CD14-positive monocyte (primary cell): ENCODE measurements around the gene CHI3L1. TPM values are rescaled to one million over a fixed set of nuclear protein-coding genes. Genes with fewer than 3 reads are reported as not detected.

Experiments used
- DNase-seq, 3 donors: peaks; one replicate each; pipeline ENCODE4 v3.0.0-alpha.2; 2011 to 2022
- H2AFZ ChIP-seq: 2 replicates; pipeline ENCODE4 v1.6.0; 2012; ENCODE audit warnings: mild to moderate bottlenecking, low read depth, low read length, inconsistent platforms; ENCODE audit not compliant: insufficient read depth, poor library complexity, severe bottlenecking
- H3K27ac ChIP-seq, 2 donors: 1 replicate in 1 of 2; 2 replicates in 1 of 2; pipeline ENCODE4 v1.5.1; 2012 to 2013; ENCODE audit warnings: low read length in 2 of 2, control low read depth in 1 of 2, inconsistent platforms in 1 of 2, low read depth in 1 of 2, mild to moderate bottlenecking in 1 of 2
- H3K27me3 ChIP-seq, 2 donors: one replicate each; pipeline versions ENCODE4 v1.6.0 to v1.6.1; 2011 to 2013; ENCODE audit warnings: low read length in 2 of 2; ENCODE audit not compliant: control insufficient read depth in 2 of 2, insufficient read depth in 2 of 2
- H3K36me3 ChIP-seq, 2 donors: replicated peaks in 1 of 2; 1 replicate in 1 of 2; 2 replicates in 1 of 2; pipeline versions ENCODE4 v1.5.1 to v1.6.1; 2012 to 2013; ENCODE audit warnings: low read length in 2 of 2, control low read depth in 1 of 2, inconsistent platforms in 1 of 2, mild to moderate bottlenecking in 1 of 2; ENCODE audit not compliant: insufficient read depth in 2 of 2, control insufficient read depth in 1 of 2
- H3K4me1 ChIP-seq, 2 donors: 1 replicate in 1 of 2; 2 replicates in 1 of 2; pipeline versions ENCODE4 v1.5.1 to v1.6.1; 2012 to 2013; ENCODE audit warnings: low read length in 2 of 2, control low read depth in 1 of 2, inconsistent platforms in 1 of 2, mild to moderate bottlenecking in 1 of 2, moderate library complexity in 1 of 2; ENCODE audit not compliant: insufficient read depth in 2 of 2, control insufficient read depth in 1 of 2
- H3K4me2 ChIP-seq: replicated peaks from 2 replicates; pipeline ENCODE3; 2012; ENCODE audit warnings: low read length, moderate library complexity, mild to moderate bottlenecking; ENCODE audit not compliant: poor library complexity, severe bottlenecking; ENCODE audit errors: extremely low read depth
- H3K4me3 ChIP-seq, 3 experiments: fragments of 200-600 bp in 1 of 3; sonication (generic) in 1 of 3; replicated peaks in 1 of 3; 1 replicate in 2 of 3; 2 replicates in 1 of 3; pipeline ENCODE4 v1.5.1; 2011 to 2013; ENCODE audit warnings: low read length in 3 of 3, mild to moderate bottlenecking in 3 of 3, control low read depth in 2 of 3, low read depth in 2 of 3, inconsistent platforms in 1 of 3, moderate library complexity in 1 of 3
- H3K79me2 ChIP-seq: 2 replicates; pipeline ENCODE4 v1.6.0; 2012; ENCODE audit warnings: mild to moderate bottlenecking, control low read depth, inconsistent platforms, low read length, moderate library complexity; ENCODE audit not compliant: insufficient read depth
- H3K9ac ChIP-seq: 2 replicates; pipeline ENCODE4 v1.6.0; 2017; ENCODE audit warnings: low read length, mild to moderate bottlenecking; ENCODE audit not compliant: insufficient read depth, poor library complexity, severe bottlenecking
- H3K9me3 ChIP-seq, 2 donors: replicated peaks in 1 of 2; 1 replicate in 1 of 2; 2 replicates in 1 of 2; pipeline versions ENCODE4 v1.5.1 to v1.6.1; 2012 to 2013; ENCODE audit warnings: low read length in 2 of 2, control low read depth in 1 of 2; ENCODE audit not compliant: control insufficient read depth in 1 of 2, insufficient read depth in 1 of 2
- H4K20me1 ChIP-seq: 2 replicates; pipeline ENCODE4 v1.6.0; 2012; ENCODE audit warnings: mild to moderate bottlenecking, low read length, control low read depth, moderate library complexity; ENCODE audit not compliant: insufficient read depth
- H3K27ac Mint-ChIP-seq, 7 donors: one replicate each; pipeline ENCODE4 v1.8.0; 2020; ENCODE audit warnings: mild to moderate bottlenecking in 7 of 7, mixed read lengths in 7 of 7, moderate library complexity in 6 of 7, inconsistent platforms in 2 of 7
- H3K27me3 Mint-ChIP-seq, 3 donors: one replicate each; pipeline ENCODE4 v1.8.0; 2021 to 2022; ENCODE audit warnings: low read depth in 3 of 3, mild to moderate bottlenecking in 3 of 3, mixed read lengths in 3 of 3, moderate library complexity in 3 of 3, inconsistent platforms in 1 of 3
- H3K36me3 Mint-ChIP-seq, 2 donors: one replicate each; pipeline ENCODE4 v1.8.0; 2020; ENCODE audit warnings: mixed read lengths in 2 of 2, inconsistent platforms in 1 of 2, mild to moderate bottlenecking in 1 of 2
- H3K4me1 Mint-ChIP-seq: one replicate; pipeline ENCODE4 v1.8.0; 2020; ENCODE audit warnings: mild to moderate bottlenecking, mixed read lengths
- H3K4me3 Mint-ChIP-seq, 2 donors: one replicate each; pipeline ENCODE4 v1.8.0; 2020; ENCODE audit warnings: mild to moderate bottlenecking in 2 of 2, mixed read lengths in 2 of 2, moderate library complexity in 1 of 2
- H3K9me3 Mint-ChIP-seq, 7 donors: one replicate each; pipeline ENCODE4 v1.8.0; 2020 to 2022; ENCODE audit warnings: mixed read lengths in 7 of 7, mild to moderate bottlenecking in 6 of 7, moderate library complexity in 6 of 7, inconsistent platforms in 2 of 7
- WGBS: methylation state at CpG from one replicate; pipeline ENCODE4 v1.1.5; 2013; ENCODE audit warnings: missing lambda C conversion rate; ENCODE audit not compliant: insufficient coverage; 5-methylcytosine and 5-hydroxymethylcytosine counted together
- intact Hi-C, 2 donors: fragments of 100-400 bp; cut with micrococcal nuclease; formaldehyde crosslinking; loops; one replicate each; pipeline versions ENCODE4 v1.15.0 to v1.15.1; 2023
- polyA plus RNA-seq, 3 donors: library from polyadenylated mRNA; depleted of rRNA in 1 of 3; unstranded in 2 of 3; stranded (reverse) in 1 of 3; fragments of 300-500 nt in 2 of 3; fragments of >200 nt in 1 of 3; fragmentation: Illumina TruSeq in 2 of 3; gene quantifications; 1 replicate in 2 of 3; 2 replicates in 1 of 3; pipeline ENCODE4 v1.2.3, GENCODE V29; 2012 to 2021
- TF ChIP-seq, protein P1 (sequence below): fragments of 200-600 bp; IDR thresholded peaks from one replicate; pipeline ENCODE4 v1.8.0; 2022; ENCODE audit warnings: antibody characterized with exemption, mild to moderate bottlenecking

Gene CHI3L1
- polyA plus RNA-seq, 3 donors, result 0.37 to 0.44 (median 0.43) TPM

DNA sequence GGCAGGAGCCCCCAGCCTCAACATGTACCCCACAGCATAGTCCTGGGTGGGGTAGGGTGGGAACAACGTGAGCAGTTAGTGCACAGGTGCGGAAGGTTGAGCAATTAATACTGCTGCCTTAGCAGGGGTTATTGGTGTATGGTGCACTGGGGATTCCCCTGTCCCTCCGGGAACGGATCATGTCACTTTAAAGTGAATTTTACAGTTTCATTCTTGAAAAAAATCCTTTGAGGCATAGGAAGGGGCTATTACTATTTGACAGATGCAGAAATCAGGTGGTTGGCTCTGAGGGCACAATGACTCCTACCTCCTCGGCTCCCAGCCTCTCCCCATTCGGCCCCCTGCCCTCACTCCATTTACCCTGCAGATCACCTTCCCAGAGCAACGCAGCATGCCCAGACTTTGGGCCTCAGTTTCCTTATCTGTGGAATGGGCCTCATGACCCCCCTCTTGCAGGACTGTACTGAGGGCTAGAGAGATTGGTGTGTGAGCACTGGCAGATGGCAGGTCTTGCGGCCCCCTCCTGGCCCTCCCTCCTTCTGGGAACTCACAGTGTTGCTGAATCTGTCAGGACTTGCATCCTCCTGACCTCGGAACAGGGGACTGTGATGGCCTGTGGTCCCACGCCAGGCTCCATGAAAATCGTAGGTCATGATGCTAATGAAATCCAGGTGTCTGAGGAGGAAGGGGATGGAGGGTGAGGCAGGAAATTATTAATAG is 5.7 kb downstream of the CHI3L1 start:
- no peaks in the 10 kb centered on the region for H3K9me3 ChIP-seq
- peaks cover 0 to 13% (median 12%) of the 10 kb centered on the region in 3 donors for H3K27me3 Mint-ChIP-seq
- no peak overlapping the region for H3K4me3 Mint-ChIP-seq
- no peak overlapping the region for H3K27ac ChIP-seq
- H3K9me3 Mint-ChIP-seq, result no peaks in the 10 kb centered on the region
- intact Hi-C loops, result no loop called here
- no peaks in the 10 kb centered on the region for H3K36me3 Mint-ChIP-seq
- H3K36me3 ChIP-seq, result no peaks in the 10 kb centered on the region
- H3K9ac ChIP-seq, result no peak overlapping the region
- no peaks in the 10 kb centered on the region for H3K27me3 ChIP-seq
- DNase-seq, result no peak
- peaks cover 40% of the 10 kb centered on the region for H3K4me1 Mint-ChIP-seq
- no peak overlapping the region for H2AFZ ChIP-seq
- H3K79me2 ChIP-seq, result no peaks in the 10 kb centered on the region
- peaks cover 24 to 31% of the 10 kb centered on the region in 2 donors for H3K4me1 ChIP-seq
- no peaks in the 10 kb centered on the region for H4K20me1 ChIP-seq
- H3K4me3 ChIP-seq, result no peak overlapping the region
- 90% methylated on average over 6 of the region's 11 CpGs for WGBS
- H3K27ac Mint-ChIP-seq, result no peak overlapping the region
- no peak overlapping the region for H3K4me2 ChIP-seq
- TF ChIP-seq, protein P1, sequence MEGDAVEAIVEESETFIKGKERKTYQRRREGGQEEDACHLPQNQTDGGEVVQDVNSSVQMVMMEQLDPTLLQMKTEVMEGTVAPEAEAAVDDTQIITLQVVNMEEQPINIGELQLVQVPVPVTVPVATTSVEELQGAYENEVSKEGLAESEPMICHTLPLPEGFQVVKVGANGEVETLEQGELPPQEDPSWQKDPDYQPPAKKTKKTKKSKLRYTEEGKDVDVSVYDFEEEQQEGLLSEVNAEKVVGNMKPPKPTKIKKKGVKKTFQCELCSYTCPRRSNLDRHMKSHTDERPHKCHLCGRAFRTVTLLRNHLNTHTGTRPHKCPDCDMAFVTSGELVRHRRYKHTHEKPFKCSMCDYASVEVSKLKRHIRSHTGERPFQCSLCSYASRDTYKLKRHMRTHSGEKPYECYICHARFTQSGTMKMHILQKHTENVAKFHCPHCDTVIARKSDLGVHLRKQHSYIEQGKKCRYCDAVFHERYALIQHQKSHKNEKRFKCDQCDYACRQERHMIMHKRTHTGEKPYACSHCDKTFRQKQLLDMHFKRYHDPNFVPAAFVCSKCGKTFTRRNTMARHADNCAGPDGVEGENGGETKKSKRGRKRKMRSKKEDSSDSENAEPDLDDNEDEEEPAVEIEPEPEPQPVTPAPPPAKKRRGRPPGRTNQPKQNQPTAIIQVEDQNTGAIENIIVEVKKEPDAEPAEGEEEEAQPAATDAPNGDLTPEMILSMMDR, result no peak

DNA sequence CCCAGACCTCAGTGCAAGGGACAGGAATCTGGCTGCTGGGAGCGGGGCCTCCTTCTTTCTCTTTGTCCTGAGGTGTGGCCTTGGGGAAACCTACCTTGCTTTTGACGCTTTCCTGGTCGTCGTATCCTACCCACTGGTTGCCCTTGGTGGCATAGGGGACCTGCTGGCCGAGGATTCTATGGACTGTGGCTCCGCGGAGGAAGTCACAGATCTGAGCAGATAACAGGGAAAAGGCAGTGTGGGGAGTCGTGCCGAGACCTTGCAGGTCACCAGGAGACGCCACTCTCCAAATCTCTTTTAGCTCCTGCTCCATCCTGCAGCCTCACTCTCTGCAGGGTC is 6.9 kb downstream of the CHI3L1 start:
- no peaks in the 10 kb centered on the region for H3K9me3 ChIP-seq
- H3K4me3 ChIP-seq, result no peak overlapping the region
- Mint-ChIP-seq H3K4me3 (peak overlapping the region in 1 of 2 donors; percentile 7), H3K27me3 (peaks cover 0 to 12% (median 8%) of the 10 kb centered on the region in 3 donors), H3K9me3 (no peaks in the 10 kb centered on the region), H3K27ac (no peak overlapping the region), H3K4me1 (peaks cover 51% of the 10 kb centered on the region), H3K36me3 (no peaks in the 10 kb centered on the region)
- TF ChIP-seq, protein P1, result no peak
- H3K4me2 ChIP-seq, result no peak overlapping the region
- H3K9ac ChIP-seq, result no peak overlapping the region
- no peak overlapping the region for H3K27ac ChIP-seq
- H3K4me1 ChIP-seq, result peaks cover 35 to 42% of the 10 kb centered on the region in 2 donors
- intact Hi-C loops, result loop anchor here in 1 of 2 donors (5.0 kb wide), 2 partner anchors 38 to 52 kb away; partner anchors contain the start of gene ADORA1
- no peaks in the 10 kb centered on the region for H4K20me1 ChIP-seq
- DNase-seq, result no peak
- 94% methylated on average over 6 of the region's 10 CpGs for WGBS
- no peak overlapping the region for H2AFZ ChIP-seq
- H3K36me3 ChIP-seq, result no peaks in the 10 kb centered on the region
- no peaks in the 10 kb centered on the region for H3K27me3 ChIP-seq
- H3K79me2 ChIP-seq, result no peaks in the 10 kb centered on the region
